Measurements from ENCODE around the gene CPVL.

CPVL gene

GRCh38 chr7:29009947-29010346 lies 136.4 kb downstream of the CPVL start:
- no peaks in the 10 kb centered on the region for H3K36me3 ChIP-seq (ENCODE audit: control insufficient read depth, insufficient read depth, low read length)
- DNase-seq = no peak
- no peak overlapping the region for H2BK5ac ChIP-seq (ENCODE audit: low read length)
- no peak overlapping the region for H3K9ac ChIP-seq (ENCODE audit: low read length)
- no peak overlapping the region for H2BK15ac ChIP-seq (replicated peaks; ENCODE audit: low read depth)
- H2AK5ac ChIP-seq (ENCODE audit: low read length) = no peak overlapping the region
- H4K8ac ChIP-seq (ENCODE audit: low read depth, low read length) = no peak overlapping the region
- no peak overlapping the region for H3K27ac ChIP-seq (ENCODE audit: low read depth, low read length)
- H3K79me2 ChIP-seq (ENCODE audit: control insufficient read depth, insufficient read depth, low read length) = no peaks in the 10 kb centered on the region
- H3K4me3 ChIP-seq (ENCODE audit: low read length) = no peak overlapping the region
- no peak overlapping the region for H4K5ac ChIP-seq (ENCODE audit: low read length)
- H3K18ac ChIP-seq (ENCODE audit: low read length) = no peak overlapping the region
- no peak overlapping the region for H2BK120ac ChIP-seq (ENCODE audit: low read depth, low read length)
- H3K23ac ChIP-seq (ENCODE audit: low read length) = no peak overlapping the region
- no peaks in the 10 kb centered on the region for H3K4me1 ChIP-seq (ENCODE audit: control insufficient read depth, low read depth, low read length)
- H3K79me1 ChIP-seq (ENCODE audit: low read length) = no peaks in the 10 kb centered on the region
- WGBS (ENCODE audit: extremely low coverage, insufficient coverage, low lambda C conversion rate) = no CpG with 5 or more reads among the region's 1 CpG
- no peak overlapping the region for H3K56ac ChIP-seq (ENCODE audit: low read length)
- no peak overlapping the region for H3K4ac ChIP-seq (ENCODE audit: low read depth, low read length)
- H3K27me3 ChIP-seq (ENCODE audit: insufficient read depth, low read length, poor library complexity) = no peaks in the 10 kb centered on the region
- no peak overlapping the region for H3K4me2 ChIP-seq (ENCODE audit: low read length)

GRCh38 chr7:29008590-29008989 lies 137.7 kb downstream of the CPVL start:
- Histone ChIP-seq H2BK5ac (ENCODE audit: low read length) (no peak overlapping the region), H2BK15ac (replicated peaks; ENCODE audit: low read depth) (no peak overlapping the region), H3K9ac (ENCODE audit: low read length) (no peak overlapping the region), H3K79me2 (ENCODE audit: control insufficient read depth, insufficient read depth, low read length) (no peaks in the 10 kb centered on the region), H3K4ac (ENCODE audit: low read depth, low read length) (no peak overlapping the region), H3K56ac (ENCODE audit: low read length) (no peak overlapping the region), H4K8ac (ENCODE audit: low read depth, low read length) (no peak overlapping the region), H2BK120ac (ENCODE audit: low read depth, low read length) (no peak overlapping the region), H3K79me1 (ENCODE audit: low read length) (no peaks in the 10 kb centered on the region), H3K27me3 (ENCODE audit: insufficient read depth, low read length, poor library complexity) (no peaks in the 10 kb centered on the region), H3K36me3 (ENCODE audit: control insufficient read depth, insufficient read depth, low read length) (no peaks in the 10 kb centered on the region), H3K4me2 (ENCODE audit: low read length) (no peak overlapping the region), H2AK5ac (ENCODE audit: low read length) (no peak overlapping the region), H3K18ac (ENCODE audit: low read length) (no peak overlapping the region), H3K27ac (ENCODE audit: low read depth, low read length) (no peak overlapping the region), H4K5ac (ENCODE audit: low read length) (no peak overlapping the region), H3K4me1 (ENCODE audit: control insufficient read depth, low read depth, low read length) (no peaks in the 10 kb centered on the region), H3K4me3 (ENCODE audit: low read length) (no peak overlapping the region), H3K23ac (ENCODE audit: low read length) (no peak overlapping the region)
- no CpG with 5 or more reads among the region's 2 CpGs for WGBS (ENCODE audit: extremely low coverage, insufficient coverage, low lambda C conversion rate)
- no peak for DNase-seq

- Histone ChIP-seq H4K5ac (ENCODE audit: low read length) (no peak overlapping the region), H3K23ac (ENCODE audit: low read length) (no peak overlapping the region), H2BK15ac (replicated peaks; ENCODE audit: low read depth) (no peak overlapping the region), H3K4me2 (ENCODE audit: low read length) (no peak overlapping the region), H3K18ac (ENCODE audit: low read length) (no peak overlapping the region), H3K4ac (ENCODE audit: low read depth, low read length) (no peak overlapping the region), H3K79me1 (ENCODE audit: low read length) (no peaks in the 10 kb centered on the region), H2AK5ac (ENCODE audit: low read length) (no peak overlapping the region), H3K56ac (ENCODE audit: low read length) (no peak overlapping the region), H4K8ac (ENCODE audit: low read depth, low read length) (no peak overlapping the region), H3K27ac (ENCODE audit: low read depth, low read length) (no peak overlapping the region), H2BK5ac (ENCODE audit: low read length) (no peak overlapping the region), H3K4me3 (ENCODE audit: low read length) (no peak overlapping the region), H3K79me2 (ENCODE audit: control insufficient read depth, insufficient read depth, low read length) (no peaks in the 10 kb centered on the region), H2BK120ac (ENCODE audit: low read depth, low read length) (no peak overlapping the region), H3K27me3 (ENCODE audit: insufficient read depth, low read length, poor library complexity) (no peaks in the 10 kb centered on the region), H3K4me1 (ENCODE audit: control insufficient read depth, low read depth, low read length) (no peaks in the 10 kb centered on the region), H3K9ac (ENCODE audit: low read length) (no peak overlapping the region), H3K36me3 (ENCODE audit: control insufficient read depth, insufficient read depth, low read length) (no peaks in the 10 kb centered on the region)
- no peak for DNase-seq
- no CpG with 5 or more reads among the region's 2 CpGs for WGBS (ENCODE audit: extremely low coverage, insufficient coverage, low lambda C conversion rate)
Observed at GRCh38 chr7:29007127-29007526, 139.2 kb downstream of the CPVL start.

GRCh38 chr7:29005829-29006228 lies 140.5 kb downstream of the CPVL start:
- no peaks in the 10 kb centered on the region for H3K4me1 ChIP-seq (ENCODE audit: control insufficient read depth, low read depth, low read length)
- no peak overlapping the region for H2BK5ac ChIP-seq (ENCODE audit: low read length)
- H3K27me3 ChIP-seq (ENCODE audit: insufficient read depth, low read length, poor library complexity) = no peaks in the 10 kb centered on the region
- no CpG with 5 or more reads among the region's 3 CpGs for WGBS (ENCODE audit: extremely low coverage, insufficient coverage, low lambda C conversion rate)
- H3K18ac ChIP-seq (ENCODE audit: low read length) = no peak overlapping the region
- no peaks in the 10 kb centered on the region for H3K36me3 ChIP-seq (ENCODE audit: control insufficient read depth, insufficient read depth, low read length)
- H3K4me2 ChIP-seq (ENCODE audit: low read length) = no peak overlapping the region
- no peak overlapping the region for H3K9ac ChIP-seq (ENCODE audit: low read length)
- no peak overlapping the region for H4K5ac ChIP-seq (ENCODE audit: low read length)
- no peak overlapping the region for H2BK120ac ChIP-seq (ENCODE audit: low read depth, low read length)
- H3K4ac ChIP-seq (ENCODE audit: low read depth, low read length) = no peak overlapping the region
- H3K4me3 ChIP-seq (ENCODE audit: low read length) = no peak overlapping the region
- H3K23ac ChIP-seq (ENCODE audit: low read length) = no peak overlapping the region
- H3K79me2 ChIP-seq (ENCODE audit: control insufficient read depth, insufficient read depth, low read length) = no peaks in the 10 kb centered on the region
- no peak overlapping the region for H2BK15ac ChIP-seq (replicated peaks; ENCODE audit: low read depth)
- H3K56ac ChIP-seq (ENCODE audit: low read length) = no peak overlapping the region
- no peak overlapping the region for H3K27ac ChIP-seq (ENCODE audit: low read depth, low read length)
- no peak for DNase-seq
- H3K79me1 ChIP-seq (ENCODE audit: low read length) = no peaks in the 10 kb centered on the region
- no peak overlapping the region for H2AK5ac ChIP-seq (ENCODE audit: low read length)
- no peak overlapping the region for H4K8ac ChIP-seq (ENCODE audit: low read depth, low read length)

- no peak overlapping the region for H2AK5ac ChIP-seq (ENCODE audit: low read length)
- H3K79me2 ChIP-seq (ENCODE audit: control insufficient read depth, insufficient read depth, low read length) = no peaks in the 10 kb centered on the region
- no peak for DNase-seq
- H3K4ac ChIP-seq (ENCODE audit: low read depth, low read length) = no peak overlapping the region
- no peak overlapping the region for H4K5ac ChIP-seq (ENCODE audit: low read length)
- H2BK120ac ChIP-seq (ENCODE audit: low read depth, low read length) = no peak overlapping the region
- no peaks in the 10 kb centered on the region for H3K79me1 ChIP-seq (ENCODE audit: low read length)
- H3K27me3 ChIP-seq (ENCODE audit: insufficient read depth, low read length, poor library complexity) = no peaks in the 10 kb centered on the region
- H3K4me1 ChIP-seq (ENCODE audit: control insufficient read depth, low read depth, low read length) = no peaks in the 10 kb centered on the region
- H4K8ac ChIP-seq (ENCODE audit: low read depth, low read length) = no peak overlapping the region
- H2BK15ac ChIP-seq (replicated peaks; ENCODE audit: low read depth) = no peak overlapping the region
- WGBS (ENCODE audit: extremely low coverage, insufficient coverage, low lambda C conversion rate) = no CpG with 5 or more reads among the region's 1 CpG
- H3K18ac ChIP-seq (ENCODE audit: low read length) = no peak overlapping the region
- no peak overlapping the region for H2BK5ac ChIP-seq (ENCODE audit: low read length)
- H3K36me3 ChIP-seq (ENCODE audit: control insufficient read depth, insufficient read depth, low read length) = no peaks in the 10 kb centered on the region
- no peak overlapping the region for H3K56ac ChIP-seq (ENCODE audit: low read length)
- no peak overlapping the region for H3K9ac ChIP-seq (ENCODE audit: low read length)
- H3K27ac ChIP-seq (ENCODE audit: low read depth, low read length) = no peak overlapping the region
- H3K23ac ChIP-seq (ENCODE audit: low read length) = no peak overlapping the region
- no peak overlapping the region for H3K4me2 ChIP-seq (ENCODE audit: low read length)
- H3K4me3 ChIP-seq (ENCODE audit: low read length) = no peak overlapping the region
Observed at GRCh38 chr7:29005406-29005805, 140.9 kb downstream of the CPVL start.

GRCh38 chr7:29003703-29004102 lies 142.6 kb downstream of the CPVL start:
- Histone ChIP-seq H3K27ac (ENCODE audit: low read depth, low read length) (no peak overlapping the region), H2BK120ac (ENCODE audit: low read depth, low read length) (no peak overlapping the region), H3K56ac (ENCODE audit: low read length) (no peak overlapping the region), H3K79me1 (ENCODE audit: low read length) (no peaks in the 10 kb centered on the region), H3K18ac (ENCODE audit: low read length) (no peak overlapping the region), H4K8ac (ENCODE audit: low read depth, low read length) (no peak overlapping the region), H3K4me2 (ENCODE audit: low read length) (no peak overlapping the region), H3K79me2 (ENCODE audit: control insufficient read depth, insufficient read depth, low read length) (no peaks in the 10 kb centered on the region), H3K23ac (ENCODE audit: low read length) (no peak overlapping the region), H4K5ac (ENCODE audit: low read length) (no peak overlapping the region), H2BK5ac (ENCODE audit: low read length) (no peak overlapping the region), H3K9ac (ENCODE audit: low read length) (no peak overlapping the region), H3K4me3 (ENCODE audit: low read length) (no peak overlapping the region), H2BK15ac (replicated peaks; ENCODE audit: low read depth) (no peak overlapping the region), H3K4me1 (ENCODE audit: control insufficient read depth, low read depth, low read length) (peaks cover 4% of the 10 kb centered on the region), H3K36me3 (ENCODE audit: control insufficient read depth, insufficient read depth, low read length) (no peaks in the 10 kb centered on the region), H3K27me3 (ENCODE audit: insufficient read depth, low read length, poor library complexity) (no peaks in the 10 kb centered on the region), H2AK5ac (ENCODE audit: low read length) (no peak overlapping the region), H3K4ac (ENCODE audit: low read depth, low read length) (no peak overlapping the region)
- no CpG with 5 or more reads among the region's 5 CpGs for WGBS (ENCODE audit: extremely low coverage, insufficient coverage, low lambda C conversion rate)
- DNase-seq = no peak

Data from mesendoderm (in vitro differentiated cells).